OCI-LY7 (cell line): ENCODE data around the gene SP5.

Experiments used
- CTCF ChIP-seq: fragments of 200-600 bp; sonication (generic); conservative IDR thresholded peaks from 2 replicates; pipeline ENCODE4 v1.5.1; 2014; ENCODE audit warnings: mild to moderate bottlenecking, antibody characterized with exemption, low read length, moderate library complexity, mixed read lengths
- EZH2phosphoT487 ChIP-seq: fragments of 200-600 bp; sonication (generic); IDR thresholded peaks from 2 replicates; pipeline ENCODE4 v1.6.1; 2018; ENCODE audit warnings: low read depth, borderline replicate concordance, mild to moderate bottlenecking, mixed run types, antibody characterized with exemption, low read length, moderate library complexity, mixed read lengths

- TF ChIP-seq CTCF (no peak), EZH2phosphoT487 (no peak)
Observed at GRCh38 chr2:170737821-170738220, 22.7 kb downstream of the SP5 start.
